Measurements from ENCODE around the gene PSME2. TPM values are rescaled to one million over a fixed set of nuclear protein-coding genes. Genes with fewer than 3 reads are reported as not detected.

PSME2 gene
- polyA plus RNA-seq, 3 donors, result 237 to 593 (median 579) TPM

DNA sequence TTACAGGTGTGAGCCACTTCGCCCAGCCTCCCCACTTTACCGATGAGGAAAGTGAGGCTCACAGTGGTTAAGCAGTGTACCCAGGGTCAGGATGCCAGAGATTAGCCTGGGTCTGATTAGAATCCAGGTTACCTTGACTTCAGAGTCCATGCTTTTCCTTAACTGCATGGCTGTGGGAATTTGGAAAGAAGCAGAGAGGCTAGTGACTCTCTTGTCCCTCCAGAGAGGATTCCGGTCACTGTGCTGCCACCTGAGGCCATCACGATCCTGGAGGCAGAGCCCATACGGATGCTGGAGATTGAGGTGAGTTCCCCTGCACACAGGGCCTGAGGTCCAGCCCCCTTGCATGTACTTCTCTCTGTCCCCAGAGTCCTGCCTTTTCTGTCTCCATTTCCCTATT, 30.2 kb upstream of the PSME2 start:
- H3K4me3 Mint-ChIP-seq, result no peak overlapping the region
- peaks cover 17% of the 10 kb centered on the region for H4K20me1 ChIP-seq (ENCODE audit: insufficient read depth, low read length)
- H3K9me3 ChIP-seq (replicated peaks in 1 of 2; ENCODE audit: control insufficient read depth in 1 of 2, insufficient read depth in 1 of 2, low read length in 2 of 2), result no peaks in the 10 kb centered on the region
- peaks cover 75 to 88% of the 10 kb centered on the region in 2 donors for H3K36me3 Mint-ChIP-seq
- H3K27ac ChIP-seq (ENCODE audit: low read depth in 1 of 2, low read length in 2 of 2), result no peak overlapping the region
- no peak for DNase-seq
- H3K36me3 ChIP-seq (replicated peaks in 1 of 2; ENCODE audit: control insufficient read depth in 1 of 2, insufficient read depth in 2 of 2, low read length in 2 of 2), result peaks cover 62 to 80% of the 10 kb centered on the region in 2 donors
- peaks cover 9 to 11% of the 10 kb centered on the region in 2 donors for H3K4me1 ChIP-seq (ENCODE audit: control insufficient read depth in 1 of 2, insufficient read depth in 2 of 2, low read length in 2 of 2)
- peaks cover 9% of the 10 kb centered on the region for H3K4me1 Mint-ChIP-seq
- no peak overlapping the region for H3K4me2 ChIP-seq (replicated peaks; ENCODE audit: extremely low read depth, low read length, poor library complexity, severe bottlenecking)
- TF ChIP-seq, protein P1, sequence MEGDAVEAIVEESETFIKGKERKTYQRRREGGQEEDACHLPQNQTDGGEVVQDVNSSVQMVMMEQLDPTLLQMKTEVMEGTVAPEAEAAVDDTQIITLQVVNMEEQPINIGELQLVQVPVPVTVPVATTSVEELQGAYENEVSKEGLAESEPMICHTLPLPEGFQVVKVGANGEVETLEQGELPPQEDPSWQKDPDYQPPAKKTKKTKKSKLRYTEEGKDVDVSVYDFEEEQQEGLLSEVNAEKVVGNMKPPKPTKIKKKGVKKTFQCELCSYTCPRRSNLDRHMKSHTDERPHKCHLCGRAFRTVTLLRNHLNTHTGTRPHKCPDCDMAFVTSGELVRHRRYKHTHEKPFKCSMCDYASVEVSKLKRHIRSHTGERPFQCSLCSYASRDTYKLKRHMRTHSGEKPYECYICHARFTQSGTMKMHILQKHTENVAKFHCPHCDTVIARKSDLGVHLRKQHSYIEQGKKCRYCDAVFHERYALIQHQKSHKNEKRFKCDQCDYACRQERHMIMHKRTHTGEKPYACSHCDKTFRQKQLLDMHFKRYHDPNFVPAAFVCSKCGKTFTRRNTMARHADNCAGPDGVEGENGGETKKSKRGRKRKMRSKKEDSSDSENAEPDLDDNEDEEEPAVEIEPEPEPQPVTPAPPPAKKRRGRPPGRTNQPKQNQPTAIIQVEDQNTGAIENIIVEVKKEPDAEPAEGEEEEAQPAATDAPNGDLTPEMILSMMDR (IDR thresholded peaks at IDR 0.05), result no peak
- no peaks in the 10 kb centered on the region for H3K9me3 Mint-ChIP-seq
- WGBS (ENCODE audit: insufficient coverage), result 99% methylated on average over 5 of the region's 5 CpGs
- H3K79me2 ChIP-seq (ENCODE audit: insufficient read depth, low read length), result no peaks in the 10 kb centered on the region
- intact Hi-C loops (cut with micrococcal nuclease), result no loop called here
- H2AFZ ChIP-seq (ENCODE audit: insufficient read depth, low read depth, low read length, poor library complexity, severe bottlenecking), result no peak overlapping the region
- no peaks in the 10 kb centered on the region for H3K27me3 ChIP-seq (ENCODE audit: control insufficient read depth in 2 of 2, insufficient read depth in 2 of 2, low read length in 2 of 2)
- H3K9ac ChIP-seq (ENCODE audit: insufficient read depth, low read length, poor library complexity, severe bottlenecking), result no peak overlapping the region
- H3K27me3 Mint-ChIP-seq (ENCODE audit: low read depth in 3 of 3), result peaks cover 4 to 7% (median 7%) of the 10 kb centered on the region in 3 donors
- no peak overlapping the region for H3K4me3 ChIP-seq (replicated peaks in 1 of 3; ENCODE audit: low read depth in 2 of 3, low read length in 3 of 3)
- peak overlapping the region in 1 of 7 donors; percentile 54 for H3K27ac Mint-ChIP-seq

DNA sequence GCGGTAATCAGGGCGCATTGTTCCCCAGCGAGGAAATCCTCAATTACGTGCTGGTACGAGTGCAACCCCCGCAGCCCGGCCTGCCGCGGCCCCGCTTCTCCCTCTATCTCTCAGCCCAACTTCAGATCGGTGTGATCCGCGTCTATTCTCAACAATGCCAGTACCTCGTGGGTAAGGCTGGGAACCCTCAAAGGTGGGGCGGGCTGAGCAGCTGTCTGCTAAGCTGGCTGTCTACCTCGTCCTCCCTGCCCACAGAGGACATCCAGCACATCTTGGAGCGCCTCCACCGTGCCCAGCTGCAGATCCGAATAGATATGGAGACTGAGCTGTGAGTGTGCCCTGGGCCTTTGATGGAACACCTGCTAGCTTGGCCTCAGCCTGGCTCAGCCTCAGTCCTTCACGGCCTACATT, 26.5 kb upstream of the PSME2 start:
- Mint-ChIP-seq H3K4me1 (peaks cover 31% of the 10 kb centered on the region), H3K9me3 (peaks cover 0 to 2% (median 0%) of the 10 kb centered on the region in 7 donors), H3K4me3 (no peak overlapping the region), H3K27ac (peak overlapping the region in 1 of 7 donors; percentile 37), H3K27me3 (ENCODE audit: low read depth in 3 of 3) (peaks cover 10 to 19% (median 16%) of the 10 kb centered on the region in 3 donors), H3K36me3 (peaks cover 62 to 79% of the 10 kb centered on the region in 2 donors)
- intact Hi-C loops (cut with micrococcal nuclease), result no loop called here
- Histone ChIP-seq H3K4me1 (ENCODE audit: control insufficient read depth in 1 of 2, insufficient read depth in 2 of 2, low read length in 2 of 2) (peaks cover 22 to 31% of the 10 kb centered on the region in 2 donors), H3K4me2 (replicated peaks; ENCODE audit: extremely low read depth, low read length, poor library complexity, severe bottlenecking) (no peak overlapping the region), H3K9ac (ENCODE audit: insufficient read depth, low read length, poor library complexity, severe bottlenecking) (no peak overlapping the region), H3K4me3 (replicated peaks in 1 of 3; ENCODE audit: low read depth in 2 of 3, low read length in 3 of 3) (peak overlapping the region in 1 of 3 experiments; percentile 68), H3K79me2 (ENCODE audit: insufficient read depth, low read length) (no peaks in the 10 kb centered on the region), H3K9me3 (replicated peaks in 1 of 2; ENCODE audit: control insufficient read depth in 1 of 2, insufficient read depth in 1 of 2, low read length in 2 of 2) (no peaks in the 10 kb centered on the region), H3K27ac (ENCODE audit: low read depth in 1 of 2, low read length in 2 of 2) (no peak overlapping the region), H3K27me3 (ENCODE audit: control insufficient read depth in 2 of 2, insufficient read depth in 2 of 2, low read length in 2 of 2) (no peaks in the 10 kb centered on the region), H4K20me1 (ENCODE audit: insufficient read depth, low read length) (peaks cover 28% of the 10 kb centered on the region), H3K36me3 (replicated peaks in 1 of 2; ENCODE audit: control insufficient read depth in 1 of 2, insufficient read depth in 2 of 2, low read length in 2 of 2) (peaks cover 36 to 62% of the 10 kb centered on the region in 2 donors), H2AFZ (ENCODE audit: insufficient read depth, low read depth, low read length, poor library complexity, severe bottlenecking) (no peak overlapping the region)
- TF ChIP-seq, protein P1 (IDR thresholded peaks at IDR 0.05), result no peak
- no peak for DNase-seq
- WGBS (ENCODE audit: insufficient coverage), result 64% methylated on average over 15 of the region's 20 CpGs
